Keratinocyte (primary cell): ENCODE results near the gene IRF2BP2. TPM values are rescaled to one million over a fixed set of nuclear protein-coding genes. Genes with fewer than 3 reads are reported as not detected.

Source experiments
- DNase-seq: peaks from one replicate; pipeline ENCODE4 v3.0.0-alpha.2; 2011; ENCODE audit warnings: low read depth, missing footprints, low spot score
- FAIRE-seq: peaks from 2 replicates; lab custom pipeline; 2011; peaks lifted over from hg19 to GRCh38; lab: Jason Lieb, UNC
- H2AFZ ChIP-seq: 2 replicates; pipeline ENCODE4 v1.6.0; 2012; ENCODE audit warnings: low read length, control low read depth, inconsistent platforms; ENCODE audit not compliant: control insufficient read depth
- H3K27ac ChIP-seq: 2 replicates; pipeline ENCODE4 v1.5.1; 2011; ENCODE audit warnings: low read length; ENCODE audit not compliant: control insufficient read depth, insufficient read depth
- H3K27me3 ChIP-seq: 3 replicates; pipeline ENCODE4 v1.6.0; 2011; ENCODE audit warnings: low read length; ENCODE audit not compliant: control insufficient read depth, insufficient read depth; ENCODE audit errors: extremely low read depth
- H3K36me3 ChIP-seq, 2 experiments: 2 replicates in 1 of 2; 3 replicates in 1 of 2; pipeline ENCODE4 v1.5.1; 2011; ENCODE audit warnings: low read length in 2 of 2, mild to moderate bottlenecking in 1 of 2; ENCODE audit not compliant: control insufficient read depth in 2 of 2, insufficient read depth in 2 of 2; ENCODE audit errors: extremely low read depth in 1 of 2
- H3K4me1 ChIP-seq: 3 replicates; pipeline ENCODE4 v1.5.1; 2011; ENCODE audit warnings: low read length; ENCODE audit not compliant: control insufficient read depth, insufficient read depth; ENCODE audit errors: extremely low read depth
- H3K4me2 ChIP-seq: 3 replicates; pipeline ENCODE4 v1.6.0; 2011; ENCODE audit warnings: low read depth, low read length; ENCODE audit not compliant: control insufficient read depth, insufficient read depth; ENCODE audit errors: extremely low read depth
- H3K4me3 ChIP-seq, 3 experiments: fragments of 200-600 bp in 1 of 3; sonication (generic) in 1 of 3; 2 replicates in 2 of 3; 3 replicates in 1 of 3; pipeline ENCODE4 v1.5.1; 2011 to 2016; ENCODE audit warnings: low read length in 3 of 3, mild to moderate bottlenecking in 3 of 3, control low read depth in 2 of 3, inconsistent platforms in 1 of 3, low read depth in 1 of 3, mixed read lengths in 1 of 3, mixed run types in 1 of 3, moderate library complexity in 1 of 3; ENCODE audit not compliant: control insufficient read depth in 2 of 3, insufficient read depth in 2 of 3; ENCODE audit errors: extremely low read depth in 1 of 3
- H3K79me2 ChIP-seq: 2 replicates; pipeline ENCODE4 v1.6.0; 2012; ENCODE audit warnings: low read length; ENCODE audit not compliant: control insufficient read depth, insufficient read depth
- H3K9ac ChIP-seq: 3 replicates; pipeline ENCODE4 v1.6.0; 2011; ENCODE audit warnings: low read length; ENCODE audit not compliant: control insufficient read depth, insufficient read depth; ENCODE audit errors: extremely low read depth
- H3K9me1 ChIP-seq: 3 replicates; pipeline ENCODE4 v1.6.0; 2011; ENCODE audit warnings: low read length; ENCODE audit not compliant: control insufficient read depth, insufficient read depth; ENCODE audit errors: extremely low read depth
- H3K9me3 ChIP-seq: 2 replicates; pipeline ENCODE4 v1.5.1; 2012; ENCODE audit warnings: low read depth, low read length; ENCODE audit not compliant: control insufficient read depth
- H4K20me1 ChIP-seq: 3 replicates; pipeline ENCODE4 v1.6.0; 2011; ENCODE audit warnings: low read length; ENCODE audit not compliant: control insufficient read depth, insufficient read depth; ENCODE audit errors: extremely low read depth
- CTCF ChIP-seq, 3 experiments: IDR thresholded peaks in 1 of 3; conservative IDR thresholded peaks in 1 of 3; optimal IDR thresholded peaks in 1 of 3; 2 replicates in 2 of 3; 3 replicates in 1 of 3; pipeline versions ENCODE3 to v1.5.1; 2011; ENCODE audit warnings: low read length in 3 of 3, mild to moderate bottlenecking in 3 of 3, moderate library complexity in 2 of 3, control low read depth in 1 of 3, inconsistent platforms in 1 of 3; ENCODE audit not compliant: insufficient read depth in 2 of 3; ENCODE audit errors: extremely low read depth in 1 of 3
- EZH2 ChIP-seq: IDR thresholded peaks from one replicate; pipeline ENCODE4 v1.6.1; 2012; ENCODE audit warnings: inconsistent platforms, mild to moderate bottlenecking, low read length, moderate library complexity
- dilution Hi-C: fragments of 300-500 bp; cut with MboI; formaldehyde crosslinking; loops from one replicate; pipeline ENCODE4 v1.7.0; 2020; ENCODE audit warnings: low sequenced_read_pairs; ENCODE audit not compliant: extremely low pct_ligation_motif_present
- polyA plus RNA-seq, 5 experiments: library from polyadenylated mRNA; depleted of rRNA in 3 of 5; stranded (reverse) in 3 of 5; stranded (forward) in 1 of 5; unstranded in 1 of 5; fragments of >200 nt; gene quantifications; 1 replicate in 1 of 5; 2 replicates in 3 of 5; 3 replicates in 1 of 5; pipeline versions ENCODE4 v1.2.1 to v1.2.3, GENCODE V29; 2011 to 2012; ENCODE audit warnings: missing spikeins in 2 of 5, low read depth in 1 of 5, low replicate concordance in 1 of 5

IRF2BP2 gene
- polyA plus RNA-seq, 1 donor (not counting 4 experiments of a cell fraction or from before 2014, with no cell fraction given) = 29.9 TPM

- Histone ChIP-seq H3K4me2 (no peak overlapping the region), H3K4me1 (peaks cover 21% of the 10 kb centered on the region), H3K9me3 (no peaks in the 10 kb centered on the region), H3K9ac (no peak overlapping the region), H3K27me3 (no peaks in the 10 kb centered on the region), H3K36me3 (no peaks in the 10 kb centered on the region), H2AFZ (no peak overlapping the region), H3K27ac (no peak overlapping the region), H3K79me2 (no peaks in the 10 kb centered on the region), H4K20me1 (no peaks in the 10 kb centered on the region), H3K4me3 (no peak overlapping the region), H3K9me1 (no peaks in the 10 kb centered on the region)
- dilution Hi-C loops = no loop called here
- DNase-seq (no peak), FAIRE-seq (no peak)
- no peak for TF ChIP-seq CTCF (optimal IDR thresholded peaks at IDR 0.05 in 1 of 3, IDR thresholded peaks at IDR 0.05 in 1 of 3, conservative IDR thresholded peaks at IDR 0.05 in 1 of 3; ENCODE audit: extremely low read depth in 1 of 3, insufficient read depth in 2 of 3, low read length in 3 of 3)
- no peak for TF ChIP-seq EZH2
Measured at GRCh38 chr1:234634387-234634786, 24.4 kb upstream of the IRF2BP2 start.

GRCh38 chr1:234633246-234634003 is 23.4 kb upstream of the IRF2BP2 start:
- H3K4me2 ChIP-seq = no peak overlapping the region
- H3K9me3 ChIP-seq = no peaks in the 10 kb centered on the region
- no peaks in the 10 kb centered on the region for H3K27me3 ChIP-seq
- peaks cover 17% of the 10 kb centered on the region for H3K4me1 ChIP-seq
- dilution Hi-C loops = no loop called here
- FAIRE-seq (no peak), DNase-seq (no peak)
- H3K9me1 ChIP-seq = no peaks in the 10 kb centered on the region
- H3K79me2 ChIP-seq = no peaks in the 10 kb centered on the region
- no peak overlapping the region for H3K4me3 ChIP-seq
- TF ChIP-seq CTCF (optimal IDR thresholded peaks at IDR 0.05 in 1 of 3, IDR thresholded peaks at IDR 0.05 in 1 of 3, conservative IDR thresholded peaks at IDR 0.05 in 1 of 3; ENCODE audit: extremely low read depth in 1 of 3, insufficient read depth in 2 of 3, low read length in 3 of 3) (no peak), EZH2 (no peak)
- no peaks in the 10 kb centered on the region for H4K20me1 ChIP-seq
- H3K36me3 ChIP-seq = no peaks in the 10 kb centered on the region
- no peak overlapping the region for H3K9ac ChIP-seq
- no peak overlapping the region for H3K27ac ChIP-seq
- no peak overlapping the region for H2AFZ ChIP-seq
